HG02642 (cell line): Measurements from ENCODE around the gene MCF2L2.

Experiments used
- ATAC-seq: cut with Tn5 transposase; IDR thresholded peaks from one replicate; pipeline ENCODE4 v1.9.1; 2021; ENCODE audit warnings: mild to moderate bottlenecking; ENCODE audit not compliant: unreplicated experiment, poor library complexity

The MCF2L2 gene

DNA sequence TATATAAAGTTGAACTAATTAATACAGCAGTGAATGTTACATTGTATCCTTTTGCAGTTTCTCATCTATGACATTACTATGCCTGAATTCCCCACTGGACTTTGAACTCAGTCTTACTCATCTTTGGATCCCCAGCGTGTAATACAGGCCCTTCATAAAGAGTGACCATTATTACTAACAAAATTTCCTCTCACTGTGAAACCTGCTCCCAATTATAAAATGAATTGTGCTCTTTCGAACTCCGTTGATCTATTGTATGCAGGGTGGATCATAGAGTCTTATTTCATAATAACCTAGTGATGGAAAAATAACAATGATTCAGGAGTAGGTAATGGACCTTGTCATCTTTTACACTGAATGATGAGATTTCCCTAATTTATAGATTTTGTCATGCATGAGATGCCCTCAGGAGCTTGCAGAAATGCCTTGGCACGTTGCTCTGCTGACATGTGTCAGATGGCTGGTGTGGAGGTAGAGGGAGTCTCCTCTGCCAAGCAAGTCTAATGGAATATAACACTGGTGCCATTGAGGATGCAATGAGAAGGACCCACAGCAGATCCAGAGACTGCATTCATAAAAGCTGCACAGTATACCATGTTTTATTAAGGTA lies 149.8 kb downstream of the MCF2L2 start:
- no peak for ATAC-seq

- no peak for ATAC-seq
Measured at GRCh38 chr3:183277260-183277659, 151.2 kb downstream of the MCF2L2 start.

GRCh38 chr3:183275937-183276336 lies 152.5 kb downstream of the MCF2L2 start:
- no peak for ATAC-seq

DNA sequence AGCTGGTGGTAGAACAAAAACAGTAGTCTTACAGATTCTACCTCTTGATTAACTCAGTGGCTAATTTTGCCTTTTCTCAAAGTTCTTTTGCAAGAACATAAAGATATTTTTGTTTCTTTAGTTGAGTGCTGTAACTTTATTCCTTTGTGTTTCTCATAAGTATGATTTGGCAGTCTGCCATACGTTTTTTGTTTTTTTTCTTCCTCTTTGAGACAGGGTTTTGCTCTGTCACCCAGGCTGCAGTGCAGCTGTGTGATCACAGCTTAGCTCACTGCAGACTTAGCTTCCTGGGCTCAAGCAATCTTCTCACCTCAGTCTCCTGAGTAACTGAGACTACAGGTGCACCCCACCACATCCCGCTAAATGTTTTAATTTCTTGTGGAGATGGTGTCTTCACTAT lies 153.0 kb downstream of the MCF2L2 start:
- no peak for ATAC-seq

GRCh38 chr3:183274609-183275008 lies 153.8 kb downstream of the MCF2L2 start:
- ATAC-seq = no peak

DNA sequence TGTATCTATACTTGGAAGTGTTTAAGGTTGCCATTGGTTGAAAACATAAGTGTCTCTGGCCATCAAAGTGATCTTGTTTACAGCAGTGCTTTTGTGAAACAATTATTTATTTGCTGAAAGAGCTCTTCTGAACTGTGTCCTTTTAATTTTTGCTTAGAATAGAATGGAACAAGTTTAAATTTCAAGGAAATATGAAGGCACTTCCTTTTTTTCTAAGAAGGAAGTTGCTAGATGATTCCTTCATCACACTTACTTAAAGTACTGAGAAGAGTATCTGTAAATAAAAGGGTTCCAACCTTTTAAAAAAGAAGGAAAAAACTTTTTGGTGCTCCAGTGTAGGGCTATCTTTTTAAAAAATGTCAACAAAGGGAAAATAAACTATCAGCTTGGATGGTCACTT lies 155.6 kb downstream of the MCF2L2 start:
- no peak for ATAC-seq

GRCh38 chr3:183272142-183272541 lies 156.3 kb downstream of the MCF2L2 start:
- no peak for ATAC-seq

GRCh38 chr3:183270344-183270743 lies 158.1 kb downstream of the MCF2L2 start:
- ATAC-seq = no peak

- no peak for ATAC-seq
Measured at GRCh38 chr3:183269345-183269744, 159.1 kb downstream of the MCF2L2 start.

GRCh38 chr3:183268366-183268765 lies 160.1 kb downstream of the MCF2L2 start:
- ATAC-seq = no peak

- no peak for ATAC-seq
Measured at GRCh38 chr3:183267140-183267539, 161.3 kb downstream of the MCF2L2 start.

GRCh38 chr3:183266454-183266853 lies 162.0 kb downstream of the MCF2L2 start:
- no peak for ATAC-seq

DNA sequence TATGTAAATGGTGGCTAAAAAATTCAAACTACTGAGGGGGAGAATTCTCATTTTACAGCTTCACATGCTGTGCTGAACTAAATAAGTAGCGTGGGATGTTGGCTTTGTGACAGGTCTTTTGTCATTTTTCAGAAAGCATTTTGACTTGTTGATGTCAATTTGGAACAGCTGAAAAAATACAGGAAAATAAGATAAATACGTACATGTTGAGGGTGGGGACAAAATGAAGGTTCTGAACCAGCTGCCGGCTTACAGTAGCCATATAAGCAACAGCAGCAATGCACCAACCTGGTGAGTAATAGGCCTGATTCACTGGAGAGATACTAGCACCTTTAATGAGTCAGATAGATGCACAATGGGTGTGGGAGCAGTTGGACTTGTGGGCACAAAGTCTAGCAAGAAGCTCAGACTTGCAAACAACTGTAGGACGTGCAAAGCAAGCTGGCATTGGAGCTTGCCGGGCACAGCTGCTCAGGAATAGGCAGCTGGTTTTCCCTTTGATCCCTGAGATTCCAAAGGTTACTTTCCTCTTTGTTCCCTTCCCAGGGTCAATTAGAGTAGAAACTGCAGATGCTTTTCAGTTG lies 162.5 kb downstream of the MCF2L2 start:
- ATAC-seq = no peak

DNA sequence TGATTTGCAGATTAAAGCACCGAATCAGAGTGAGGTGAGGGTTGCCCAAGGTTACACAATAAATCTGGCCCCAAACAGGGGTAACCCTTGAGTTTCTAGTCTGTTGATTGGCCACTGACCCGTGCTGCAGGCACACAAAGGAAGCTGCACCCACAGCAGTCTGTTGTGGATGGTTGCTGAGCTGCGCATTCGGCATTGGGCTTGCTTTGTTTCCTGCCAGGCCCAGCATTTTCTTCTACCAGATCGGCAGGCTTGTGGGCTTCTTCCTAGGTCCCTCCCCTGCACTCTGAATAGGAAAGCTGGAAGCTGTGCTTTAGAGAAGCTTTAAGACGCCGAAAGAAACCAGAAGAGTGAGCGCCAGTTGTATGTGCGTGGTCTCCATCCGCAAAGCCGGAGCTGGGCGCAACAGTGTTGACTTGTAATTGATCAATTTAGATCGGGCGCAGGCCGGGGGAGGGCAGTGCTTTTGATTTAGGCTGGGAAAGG lies 163.2 kb downstream of the MCF2L2 start:
- ATAC-seq = no peak

DNA sequence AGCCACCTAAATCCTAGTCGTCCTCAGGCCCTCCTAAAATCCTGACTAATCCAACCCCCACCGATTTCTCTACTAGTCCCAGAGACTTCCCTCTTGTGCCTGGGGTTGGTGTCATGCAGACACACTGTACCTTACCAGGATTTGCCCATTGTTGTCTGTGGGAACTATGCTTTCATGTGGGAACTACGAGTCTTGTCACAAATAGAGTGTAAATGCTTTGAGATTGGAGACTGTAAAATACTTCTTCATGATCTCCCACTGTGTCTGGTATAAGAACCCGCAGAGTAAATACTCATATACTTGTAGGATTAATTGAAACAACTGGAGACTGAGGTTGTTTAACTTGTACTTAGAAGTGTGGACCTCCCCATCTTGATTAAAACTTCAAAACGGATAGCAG lies 164.2 kb downstream of the MCF2L2 start:
- ATAC-seq = no peak

DNA sequence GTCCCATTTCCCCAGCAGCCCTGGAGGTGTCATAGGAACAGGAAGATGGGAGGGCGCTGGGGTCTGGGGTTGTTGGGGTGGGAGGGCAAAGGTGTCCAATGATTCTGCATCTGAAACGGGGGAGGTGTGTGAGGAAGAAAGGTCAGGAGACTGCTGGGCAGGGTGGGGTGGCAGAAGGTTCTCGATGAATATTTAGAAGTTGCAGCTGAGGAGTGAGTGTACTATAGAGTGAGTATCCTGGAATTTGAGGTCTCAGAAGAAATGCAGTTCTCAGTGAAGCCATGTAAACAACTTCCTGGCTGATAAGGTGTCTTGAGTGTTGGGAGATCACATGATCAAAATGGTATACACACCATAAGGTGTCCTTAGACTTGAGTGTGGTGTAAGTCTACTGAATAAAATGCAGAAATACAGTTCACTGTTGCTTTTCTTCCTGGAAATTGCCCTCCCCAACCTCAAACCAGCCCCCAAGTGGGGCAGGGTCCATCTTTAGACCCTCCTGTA lies 165.5 kb downstream of the MCF2L2 start:
- no peak for ATAC-seq

DNA sequence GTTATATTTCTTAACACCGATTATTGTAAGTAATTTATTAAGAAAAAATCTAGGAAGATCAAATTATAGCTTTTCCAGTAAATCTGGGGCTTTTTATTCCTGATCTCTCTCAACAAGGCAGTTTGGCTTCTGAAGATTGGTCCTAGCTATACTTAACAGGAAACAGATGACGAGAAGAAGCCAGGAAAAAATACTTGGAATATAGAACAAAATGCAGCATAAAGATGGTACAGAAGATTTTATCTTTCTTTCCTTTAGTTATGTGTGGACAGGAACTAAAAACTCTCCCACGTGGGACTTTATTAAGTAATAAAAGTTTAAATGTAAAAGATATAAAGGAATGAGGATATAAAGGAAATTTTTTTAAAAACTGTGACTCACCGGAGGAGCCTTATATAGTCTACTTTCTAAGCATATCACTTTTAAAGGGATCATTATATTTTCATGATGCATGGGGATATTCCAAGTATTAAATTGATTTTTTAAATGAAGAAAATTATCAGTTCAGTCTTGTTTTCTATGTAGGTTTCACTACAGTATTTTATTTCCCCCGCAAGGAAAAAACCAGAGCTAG lies 167.2 kb downstream of the MCF2L2 start:
- ATAC-seq = no peak

DNA sequence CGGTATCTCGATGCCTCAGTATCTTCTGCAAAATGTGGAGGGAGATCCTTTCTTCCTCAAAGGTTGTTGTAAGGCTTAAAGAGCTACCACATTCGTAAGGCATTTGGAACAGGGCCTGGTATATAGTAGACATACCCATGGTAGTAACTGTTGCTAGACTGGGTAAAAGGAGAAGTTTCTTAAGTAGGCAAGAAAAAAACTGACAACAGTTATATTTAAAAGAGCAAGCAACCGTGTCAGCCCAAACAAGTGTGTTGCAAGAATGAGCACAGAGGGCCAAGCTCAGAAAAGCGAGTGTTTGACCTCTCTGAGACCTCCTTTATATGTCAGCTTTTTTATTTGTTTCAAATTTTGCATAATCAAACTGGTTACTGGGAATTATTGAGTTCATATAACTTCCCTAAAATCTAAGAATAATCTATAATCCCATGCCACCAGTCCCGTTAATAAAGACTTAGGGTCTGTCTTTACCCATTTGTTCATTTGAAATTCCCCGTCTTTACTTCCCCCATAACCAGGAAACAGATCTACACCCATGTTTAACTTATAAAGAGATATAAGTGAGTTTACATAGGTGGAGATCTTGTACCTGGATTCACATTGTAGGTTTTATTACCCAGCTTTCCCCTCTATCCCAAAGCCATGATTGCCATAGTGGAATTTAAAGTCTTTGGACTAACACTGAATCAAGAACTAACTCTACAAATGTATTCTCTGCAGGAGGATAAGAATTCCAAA lies 168.1 kb downstream of the MCF2L2 start:
- ATAC-seq = no peak

- ATAC-seq = no peak
Measured at GRCh38 chr3:183259621-183260020, 168.8 kb downstream of the MCF2L2 start.

DNA sequence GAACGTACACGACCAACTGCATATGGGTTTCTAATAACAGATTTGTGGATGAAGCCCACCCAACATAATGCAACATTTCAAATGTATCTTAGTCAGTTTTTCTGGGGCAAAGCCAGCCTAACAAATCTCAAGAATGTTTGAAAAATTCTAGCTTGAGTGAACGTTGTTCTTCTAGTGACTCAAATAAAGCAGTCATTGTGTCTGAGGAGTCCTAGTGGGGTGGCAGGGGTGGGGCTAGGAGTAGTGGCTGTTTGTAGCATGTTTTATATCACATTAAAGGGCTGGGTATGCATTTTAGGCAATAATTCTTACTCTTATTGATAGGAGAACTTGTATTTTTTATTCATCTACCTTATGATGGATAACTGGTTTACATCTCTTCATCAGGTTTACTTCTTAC lies 169.3 kb downstream of the MCF2L2 start:
- no peak for ATAC-seq

GRCh38 chr3:183255348-183255730 lies 173.1 kb downstream of the MCF2L2 start:
- ATAC-seq = no peak
